Activated CD4-positive, CD25-positive, alpha-beta regulatory T cell (primary cell): ENCODE data around the gene HSPA5.
"Not testable (repeated sequence)": the region's sequence is repeated elsewhere in the genome, so short reads cannot be mapped to it uniquely, and the experiment has no call there.

Source experiments
- DNase-seq, 4 experiments: peaks; one replicate each; lab custom pipeline; 2025; lab: John Stamatoyannopoulos, UW

The HSPA5 gene

DNA sequence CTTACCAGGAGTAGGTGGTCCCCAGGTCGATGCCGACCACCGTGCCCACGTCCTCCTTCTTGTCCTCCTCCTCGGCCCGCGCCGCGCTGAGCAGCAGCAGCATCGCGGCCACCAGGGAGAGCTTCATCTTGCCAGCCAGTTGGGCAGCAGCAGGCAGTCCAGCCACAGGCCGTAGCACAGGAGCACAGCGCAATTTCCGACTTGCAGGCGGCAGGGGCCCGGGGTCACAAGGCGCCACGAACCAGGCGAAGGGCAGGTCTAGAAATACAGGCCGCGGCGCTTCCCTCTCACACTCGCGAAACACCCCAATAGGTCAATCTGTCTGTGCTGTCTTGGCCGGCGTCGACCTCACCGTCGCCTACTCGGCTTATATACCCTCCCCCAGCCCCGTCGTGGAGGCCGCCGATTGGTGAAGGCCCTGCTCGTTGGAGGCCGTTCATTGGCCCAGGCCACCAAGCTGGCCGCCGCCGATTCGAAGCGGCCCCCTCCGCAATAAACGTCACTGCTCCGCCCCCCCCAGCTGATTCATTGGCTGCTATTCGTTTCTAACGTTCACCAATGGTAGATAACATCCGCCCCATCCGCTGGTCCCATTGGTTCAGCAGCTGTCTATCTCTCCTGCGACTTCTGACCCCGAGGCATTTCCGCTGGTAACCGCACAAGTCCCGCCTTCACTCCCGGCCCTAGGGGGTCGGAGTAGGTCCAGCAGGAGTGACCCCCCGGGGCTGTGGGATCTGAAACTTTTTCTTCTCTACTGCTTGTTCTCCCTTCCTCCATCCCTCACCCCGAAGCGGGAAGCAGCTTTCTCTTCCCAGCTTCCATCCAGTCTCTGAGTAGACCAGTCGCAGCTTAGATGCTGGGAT is at the start of gene HSPA5:
HSPA5 (minus strand) TSS at position 344 of the 863 bp plus-strand sequence; CDS start at position 127, 217 bp downstream.
- DNase-seq, result peak; percentile 98 to 99 (median 98)

DNA sequence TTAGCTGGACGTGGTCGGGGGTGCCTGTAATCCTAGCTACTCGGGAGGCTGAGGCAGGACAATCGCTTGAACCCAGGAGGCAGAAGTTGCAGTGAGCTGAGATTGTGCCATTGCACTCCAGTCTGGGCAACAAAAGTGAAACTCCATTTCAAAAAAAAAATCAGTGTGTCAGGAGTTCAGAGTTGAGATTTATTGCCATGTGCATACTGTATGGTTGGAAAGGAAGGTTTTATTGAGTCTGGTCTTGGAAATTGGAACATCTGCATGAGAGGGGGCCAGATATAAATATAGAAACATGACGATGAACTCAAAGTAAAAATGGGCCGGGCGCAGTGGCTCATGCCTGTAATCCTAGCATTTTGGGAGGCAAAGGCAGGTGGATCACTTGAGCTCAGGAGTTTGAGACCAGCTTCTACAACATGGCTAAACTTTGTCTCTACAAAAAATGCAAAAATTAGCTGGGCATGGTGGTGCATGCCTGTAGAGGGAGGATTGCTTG is 45.8 kb upstream of the HSPA5 start:
- DNase-seq, result not testable (repeated sequence)

DNA sequence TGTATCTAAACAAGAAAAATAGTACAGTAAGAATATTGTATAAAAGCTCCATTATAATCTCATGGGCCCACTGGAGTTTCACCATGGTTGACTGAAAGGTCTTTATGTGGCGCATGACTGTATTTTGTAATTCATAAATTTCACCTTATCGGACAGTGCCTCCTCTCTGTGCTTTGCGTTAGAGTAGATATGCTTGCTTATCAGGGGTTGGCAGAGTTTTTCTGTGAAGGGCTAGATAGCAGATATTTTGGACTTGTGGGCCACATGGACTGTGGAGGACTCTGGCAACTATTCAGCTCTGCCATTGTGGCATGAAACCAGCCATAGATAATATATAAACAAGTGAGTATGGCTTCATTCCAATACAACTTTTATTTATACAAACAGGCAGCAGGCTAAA is 43.7 kb upstream of the HSPA5 start:
- DNase-seq, result no peak

DNA sequence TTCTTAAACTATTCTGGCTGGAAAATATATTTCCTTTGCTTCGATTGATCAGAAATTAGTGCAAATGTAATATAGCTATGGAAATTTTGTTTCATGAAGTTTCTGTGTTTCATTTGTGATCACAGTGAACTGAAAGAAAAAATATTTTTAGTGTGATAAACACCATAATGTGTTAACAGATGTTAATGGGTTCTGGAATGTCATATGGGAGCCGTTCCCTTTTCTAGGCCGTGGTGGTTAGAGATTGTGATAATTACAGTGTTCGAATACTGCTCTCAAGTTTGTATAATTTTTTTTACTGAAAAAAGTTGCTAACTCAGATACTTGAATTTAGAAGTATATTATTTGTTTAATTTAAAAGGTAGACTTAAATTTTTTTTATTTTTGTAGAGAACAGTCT is 39.8 kb upstream of the HSPA5 start:
- no peak for DNase-seq

DNA sequence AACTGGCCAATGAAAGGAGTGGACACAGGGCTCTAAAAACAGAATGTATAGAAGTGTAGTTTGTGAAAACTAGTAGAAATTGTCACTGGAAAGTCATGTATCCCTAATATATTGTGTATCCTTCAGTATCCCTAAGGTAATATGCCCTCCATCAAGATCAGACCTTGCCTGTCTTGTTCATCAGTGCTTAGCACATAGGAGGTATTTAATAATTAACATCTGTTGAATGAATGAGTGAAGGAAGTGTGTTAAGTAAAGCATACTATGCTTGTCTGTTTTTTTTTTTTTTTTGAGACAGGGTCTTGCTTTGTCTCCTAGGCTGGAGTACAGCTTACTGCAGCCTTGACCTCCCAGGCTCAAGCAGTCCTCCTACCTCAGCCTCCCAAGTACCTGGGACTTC is 36.3 kb upstream of the HSPA5 start:
- DNase-seq, result no peak

DNA sequence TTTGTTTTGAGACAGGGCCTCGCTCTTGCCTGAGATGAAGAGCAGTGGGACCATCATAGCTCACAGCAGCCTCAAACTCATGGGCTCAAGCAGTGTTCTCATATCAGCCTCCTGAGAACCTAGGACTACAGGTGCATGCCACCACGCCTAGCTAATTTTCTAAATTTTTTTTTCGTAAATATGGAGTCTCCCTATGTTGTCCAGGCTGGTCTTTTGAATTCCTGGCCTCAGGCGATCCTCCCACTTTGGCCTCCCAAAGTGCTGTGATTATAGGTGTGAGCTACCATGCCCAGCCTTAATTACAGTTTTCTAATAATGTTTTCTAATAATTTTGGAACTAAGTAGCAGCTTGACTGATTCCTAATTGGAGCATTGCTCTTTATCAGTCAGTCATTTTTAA is 35.6 kb upstream of the HSPA5 start:
- DNase-seq, result no peak

DNA sequence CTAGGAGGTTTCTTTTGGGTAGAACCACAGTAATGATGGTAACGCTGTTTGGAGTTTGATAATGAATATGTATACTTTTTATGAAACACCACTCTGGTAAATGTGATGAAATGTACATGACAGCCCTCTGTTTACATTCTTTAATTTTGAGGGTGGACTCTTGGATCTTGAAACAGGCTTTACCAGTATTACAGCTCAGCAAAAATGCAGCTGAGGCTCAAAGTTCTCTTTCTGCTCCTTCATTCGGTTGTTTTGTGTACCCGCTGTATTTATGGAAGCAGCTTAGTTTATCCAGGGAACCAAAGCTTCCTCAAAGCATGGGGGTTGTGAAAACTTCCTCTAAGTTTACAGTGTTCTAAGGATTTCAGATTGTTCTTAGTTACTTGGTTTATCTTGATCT is 31.6 kb upstream of the HSPA5 start:
- no peak for DNase-seq

DNA sequence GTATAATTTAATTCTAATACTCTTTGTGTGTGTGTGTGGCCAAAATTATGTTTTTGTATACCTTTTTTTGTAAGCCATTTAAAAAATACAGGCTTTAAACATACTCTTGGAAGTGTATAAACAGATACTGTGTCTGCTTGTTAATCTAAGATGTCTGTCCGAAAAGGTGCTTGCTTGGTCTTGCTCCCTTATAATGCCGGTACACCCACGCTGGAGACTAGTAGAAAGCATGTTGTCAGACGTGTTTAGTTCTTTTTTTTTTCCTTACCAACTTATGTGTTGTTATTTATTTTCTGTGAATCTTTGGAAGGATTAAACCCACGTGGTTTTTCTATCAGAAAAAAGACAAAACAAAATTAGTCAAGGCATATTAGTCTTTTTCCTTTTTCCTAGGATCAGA is 29.9 kb upstream of the HSPA5 start:
- no peak for DNase-seq

DNA sequence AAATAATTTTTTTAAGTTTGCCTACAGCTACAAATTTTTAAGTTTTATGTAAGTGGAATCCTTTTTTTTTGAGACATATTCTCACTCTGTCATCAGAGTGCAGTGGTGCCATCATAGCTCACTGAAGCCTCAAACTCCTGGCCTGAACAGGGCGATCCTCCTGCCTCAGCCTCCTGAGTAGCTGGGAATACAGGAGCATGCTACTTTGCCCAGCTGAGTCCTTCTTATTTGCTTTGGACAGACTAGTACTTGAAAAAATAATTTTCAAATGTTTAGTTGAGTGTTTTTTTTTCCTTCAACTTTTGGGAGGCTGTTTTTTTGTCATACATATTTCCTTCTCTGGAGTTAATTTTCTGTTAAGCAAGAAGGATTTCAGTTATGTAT is 27.9 kb upstream of the HSPA5 start:
- no peak for DNase-seq

DNA sequence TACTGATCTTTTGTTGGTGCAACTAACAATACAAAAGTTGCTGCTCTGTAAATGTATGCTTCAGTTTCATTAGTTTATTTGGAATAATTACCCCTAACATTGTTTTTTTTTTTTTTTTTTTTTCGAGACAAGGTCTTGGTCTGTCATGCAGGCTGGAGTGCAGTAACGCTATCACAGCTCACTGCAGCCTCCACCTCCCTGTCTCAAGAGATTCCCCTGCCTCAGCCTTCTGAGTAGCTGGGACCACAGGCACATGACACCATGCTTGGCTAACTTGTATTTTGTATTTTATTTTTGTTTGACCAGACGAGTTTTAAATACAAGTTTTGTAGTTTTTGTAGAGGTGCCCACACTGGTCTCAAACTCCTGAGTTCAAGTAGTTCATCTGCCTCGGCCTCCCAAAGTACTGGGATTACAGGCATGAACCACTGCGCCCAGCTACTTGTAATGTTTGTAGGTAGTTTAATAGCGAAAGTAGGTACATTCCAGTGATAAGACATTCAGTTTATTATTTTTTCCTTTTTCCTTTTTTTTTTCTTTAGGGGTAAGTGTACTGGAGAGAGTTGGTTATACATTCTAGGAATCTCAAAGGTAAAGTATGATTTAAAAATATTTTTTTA is 27.4 kb upstream of the HSPA5 start:
- no peak for DNase-seq

DNA sequence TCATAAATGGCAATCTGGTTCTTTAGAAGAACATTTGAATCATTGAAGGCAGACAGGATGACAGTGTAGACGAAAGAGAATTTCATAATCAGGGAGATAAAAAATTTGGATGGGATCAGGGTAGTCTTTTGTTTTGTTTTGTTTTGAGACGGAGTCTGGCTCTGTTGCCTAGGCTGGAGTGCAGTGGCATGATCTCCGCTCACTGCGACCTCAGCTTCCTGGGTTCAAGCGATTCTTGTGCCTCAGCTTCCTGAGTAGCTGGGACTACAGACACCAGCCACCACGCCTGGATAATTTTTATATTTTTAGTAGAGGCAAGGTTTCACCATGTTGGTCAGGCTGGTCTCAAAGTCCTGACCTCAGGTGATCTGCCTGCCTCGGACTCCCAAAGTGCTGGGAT is 22.9 kb upstream of the HSPA5 start:
- DNase-seq, result not testable (repeated sequence)

DNA sequence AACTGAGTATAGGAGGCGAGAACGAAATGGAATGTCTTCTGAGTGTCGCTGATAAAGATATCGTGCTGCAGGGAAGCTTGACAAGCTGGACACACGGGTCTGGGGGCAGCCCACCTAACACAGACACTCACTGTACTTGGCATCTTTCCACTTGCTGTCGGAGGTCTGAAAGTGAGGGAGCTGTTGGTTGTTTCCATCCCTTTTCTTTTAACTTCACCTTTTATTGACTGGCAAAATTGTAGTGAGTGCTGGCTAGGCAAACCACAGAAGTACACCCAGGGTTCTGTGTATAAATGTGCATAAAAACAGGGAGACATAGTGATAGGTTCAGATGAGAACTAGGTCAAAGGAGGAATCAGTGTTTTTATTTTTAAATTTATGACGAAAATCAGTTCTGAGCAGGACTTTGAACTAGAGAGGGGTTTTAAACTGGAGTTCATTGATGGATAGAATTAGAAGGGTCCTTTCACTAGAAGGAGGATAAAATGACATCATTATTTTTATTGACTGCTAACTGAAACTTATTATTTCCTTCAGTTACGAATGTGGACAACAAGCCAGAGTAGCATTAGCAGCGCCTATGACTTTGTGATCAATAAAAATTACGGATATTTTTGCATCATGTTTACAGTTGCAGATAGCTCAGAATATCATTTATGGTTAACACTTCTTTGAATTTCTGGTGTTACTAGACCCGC is 21.3 kb upstream of the HSPA5 start:
- no peak for DNase-seq

DNA sequence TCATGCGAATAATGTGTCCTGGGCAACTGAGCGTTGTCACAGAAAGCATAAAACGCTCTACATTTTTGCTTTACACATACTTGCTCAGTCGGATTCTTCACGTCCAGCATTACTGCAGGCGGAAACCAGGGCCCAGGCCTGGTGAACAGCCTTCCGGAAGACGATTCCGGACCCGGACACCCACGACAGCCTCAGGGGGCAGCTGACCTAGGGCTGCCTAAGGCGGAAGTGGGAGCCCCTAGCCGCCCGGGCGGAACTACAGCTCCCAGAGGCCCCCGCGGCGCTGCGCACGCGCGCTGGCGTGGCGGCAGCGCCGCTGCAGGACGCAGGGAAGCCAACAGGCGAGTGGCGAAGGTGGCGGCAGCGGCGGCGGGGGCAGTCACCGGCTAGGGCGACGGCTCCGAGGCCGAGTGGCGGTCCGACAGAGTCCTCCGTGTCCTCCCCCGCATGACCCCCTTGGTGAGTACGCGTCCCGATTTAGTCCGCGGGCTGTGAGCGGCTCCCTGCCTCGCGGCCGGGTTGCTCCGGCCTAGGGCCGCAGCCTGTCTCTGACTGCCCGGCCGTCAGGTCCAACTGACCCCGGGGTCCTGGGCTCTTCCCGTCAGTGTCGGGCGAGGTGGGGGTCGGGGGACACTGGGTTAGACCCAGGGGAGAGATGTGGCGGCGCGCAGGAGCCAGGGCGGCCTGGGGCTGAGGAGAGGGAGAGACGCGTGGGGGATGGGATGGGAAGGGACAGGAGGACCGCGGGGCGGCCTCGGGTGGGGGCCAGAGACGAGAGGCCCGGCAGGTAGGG is 20.6 kb upstream of the HSPA5 start, which contains the start of gene GAPVD1:
GAPVD1 (plus strand) TSS at position 326 of the 793 bp plus-strand sequence. CDS start 37,096 bp downstream, outside the sequence.
- peak; percentile 77 to 84 (median 78) for DNase-seq

DNA sequence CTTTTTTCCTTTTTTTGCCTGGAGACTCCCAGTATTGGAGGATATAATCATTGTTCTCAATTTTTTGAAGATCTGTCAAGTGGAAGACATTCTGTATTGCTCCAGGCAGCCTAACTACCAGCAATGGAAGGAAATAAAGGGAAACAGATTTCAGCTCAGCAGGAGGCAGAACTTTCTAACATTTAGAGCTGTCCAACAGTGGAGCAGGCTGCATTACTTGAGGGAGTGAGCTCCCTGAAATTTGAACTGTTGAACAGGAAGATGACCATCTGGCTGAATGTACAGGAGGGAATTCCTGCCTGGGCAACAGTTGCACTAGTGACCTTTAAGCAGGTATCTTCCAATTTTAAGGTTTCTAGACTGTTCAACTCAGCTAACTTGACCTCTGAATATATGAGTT is 19.4 kb upstream of the HSPA5 start:
- DNase-seq, result no peak

DNA sequence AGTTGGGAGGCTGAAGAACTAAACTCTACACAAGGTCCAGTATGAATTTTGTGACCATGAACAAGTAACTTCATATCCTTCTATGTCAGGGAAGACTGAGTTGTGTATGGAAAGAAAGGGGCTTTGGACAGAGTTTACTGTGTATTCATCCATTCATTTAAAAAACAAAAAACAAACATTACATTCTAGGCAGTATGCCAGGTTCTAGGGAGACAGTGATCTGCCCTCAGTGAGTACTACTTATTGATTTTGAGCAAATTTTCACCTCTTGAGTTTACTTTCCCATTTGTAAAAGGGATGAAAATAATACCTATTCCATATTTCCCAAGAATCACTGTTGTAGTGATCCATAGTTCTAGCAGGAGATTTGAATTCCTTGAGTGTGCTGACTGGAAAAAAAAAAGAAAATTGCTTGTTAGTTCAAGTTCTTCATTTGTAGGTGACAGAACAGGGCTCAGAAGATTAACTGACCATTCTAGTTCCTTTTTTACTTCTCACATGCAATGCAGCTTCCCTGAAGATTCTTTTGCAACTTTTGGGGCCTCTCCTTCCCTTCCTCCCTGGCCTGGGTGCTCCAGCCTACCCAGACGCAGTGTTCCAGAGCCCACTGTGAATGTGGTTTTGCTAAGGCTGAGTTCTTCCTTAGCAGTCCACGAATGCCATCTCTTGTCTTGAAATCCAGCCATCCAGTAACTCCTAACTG is 17.8 kb upstream of the HSPA5 start:
- DNase-seq, result no peak

DNA sequence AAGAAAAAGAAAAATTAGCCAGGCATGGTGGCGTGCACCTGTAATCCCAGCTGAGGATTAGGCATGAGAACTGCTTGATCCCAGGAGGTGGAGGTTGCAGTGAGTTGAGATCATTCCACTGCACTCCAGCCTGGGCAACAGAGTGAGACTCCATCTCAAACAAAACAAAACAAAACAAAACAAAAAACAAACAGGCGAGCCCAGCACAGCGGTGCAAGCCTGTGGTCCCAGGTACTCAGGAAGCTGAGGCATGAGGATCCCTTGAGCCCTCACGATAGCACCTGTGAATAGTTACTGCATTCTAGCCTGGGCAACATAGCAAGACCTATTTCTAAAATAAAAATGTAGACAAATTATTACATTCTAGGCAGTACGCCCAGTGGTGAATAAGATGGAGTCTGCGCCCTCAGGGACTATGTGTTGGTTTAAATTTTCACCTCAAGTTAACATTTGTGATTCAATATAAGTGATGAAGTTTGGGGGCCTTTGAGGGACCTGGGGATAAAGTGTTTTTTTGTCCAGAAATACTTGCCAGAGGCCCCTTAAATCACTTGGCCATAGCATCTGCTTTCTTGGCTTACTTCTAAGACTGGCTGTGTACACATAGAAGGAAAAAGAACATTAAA is 17.1 kb upstream of the HSPA5 start:
- DNase-seq, result no peak

DNA sequence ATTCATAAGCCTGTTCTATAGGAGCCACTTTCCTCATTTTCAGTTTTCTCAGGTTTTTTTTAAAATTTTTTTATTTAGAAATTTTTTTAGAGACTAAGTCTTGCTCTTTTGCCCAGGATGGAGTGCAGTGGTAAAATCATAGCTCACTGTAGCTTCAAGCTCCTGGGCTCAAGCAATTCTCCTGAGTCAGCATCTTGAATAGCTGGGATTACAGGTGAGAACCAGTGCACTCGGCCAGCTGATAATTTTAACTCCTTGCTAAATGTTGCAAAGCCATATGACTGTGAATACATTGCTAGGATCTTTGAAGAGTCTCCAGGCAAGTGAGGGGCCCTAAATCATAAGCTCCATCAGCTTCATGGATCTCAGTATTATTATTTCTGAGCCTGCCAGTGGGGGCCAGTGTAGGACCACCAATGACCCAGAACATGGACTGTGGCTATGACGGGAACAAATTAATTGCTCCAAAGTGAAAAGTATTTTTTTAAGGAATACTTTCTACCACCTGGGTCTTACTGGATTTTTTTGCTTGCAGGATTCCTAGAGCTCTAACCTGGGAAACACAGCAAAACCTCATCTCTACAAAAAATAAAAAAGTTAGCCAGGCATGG is 14.7 kb upstream of the HSPA5 start:
- no peak for DNase-seq

DNA sequence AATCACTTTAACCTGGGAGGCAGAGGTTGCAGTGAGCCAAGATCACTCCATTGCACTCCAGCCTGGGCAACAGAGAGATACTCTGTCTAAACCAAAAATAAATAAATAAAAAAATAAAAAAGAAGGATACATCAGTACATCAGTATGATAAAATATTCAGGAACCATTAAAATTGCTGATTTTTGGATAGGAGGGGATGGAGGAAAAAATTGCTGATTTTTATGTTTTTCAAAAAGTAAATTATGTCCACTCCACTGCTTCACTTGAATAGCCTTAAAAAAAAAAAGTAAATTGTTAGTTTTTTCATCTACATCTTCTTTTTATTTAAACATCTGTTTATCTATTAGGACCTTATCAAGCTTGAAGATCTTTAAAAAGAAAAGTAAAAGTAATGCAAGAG is 13.1 kb upstream of the HSPA5 start:
- DNase-seq, result no peak

DNA sequence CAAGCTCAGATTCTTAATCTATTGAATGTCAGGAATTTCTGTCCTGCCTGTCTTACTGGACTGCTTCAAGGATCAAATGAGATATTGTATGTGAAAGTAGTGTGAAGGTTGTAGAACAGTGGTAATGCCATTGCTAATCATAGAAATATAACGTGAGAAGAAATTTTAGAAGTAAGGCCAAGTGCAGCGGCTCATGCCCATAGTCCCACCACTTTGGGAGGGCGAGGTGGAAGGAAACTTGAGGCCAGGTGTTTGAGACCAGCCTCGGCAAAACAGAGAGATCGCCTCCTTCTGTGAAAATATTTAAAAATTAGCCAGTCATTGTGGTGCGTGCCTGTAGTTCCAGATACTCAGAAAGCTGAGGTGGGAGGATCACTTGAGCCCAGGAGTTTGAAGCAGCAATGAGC is 5.1 kb upstream of the HSPA5 start:
- DNase-seq, result no peak

DNA sequence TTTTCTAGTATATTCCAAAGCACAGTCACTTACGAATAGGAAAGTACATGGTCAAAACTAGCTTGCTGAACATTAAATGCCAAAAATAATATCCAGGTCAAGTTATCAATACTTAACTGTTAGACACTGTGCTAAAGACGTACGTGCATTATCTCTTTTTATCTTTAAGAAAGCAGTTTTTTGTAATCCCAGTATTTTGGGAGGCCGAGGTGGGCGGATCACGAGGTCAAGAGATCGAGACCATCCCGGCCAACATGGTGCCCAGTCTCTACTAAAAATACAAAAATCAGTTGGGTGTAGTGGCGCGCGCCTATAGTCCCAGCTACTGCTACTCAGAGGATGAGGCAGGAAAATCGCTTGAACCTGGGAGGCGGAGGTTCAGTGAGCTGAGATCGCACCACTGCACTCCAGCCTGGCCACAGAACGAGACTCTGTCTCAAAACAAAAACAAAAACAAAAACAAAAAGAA is 2.7 kb upstream of the HSPA5 start:
- DNase-seq, result no peak
